ENCODE results near the gene WDR82. TPM values are rescaled to one million over a fixed set of nuclear protein-coding genes. Genes with fewer than 3 reads are reported as not detected.
A peak's percentile ranks its signal among the peaks of the same experiment; 100 is the strongest.

Gene WDR82
- total and polyA plus RNA-seq, 8 donors: 60.2 to 124 (median 108) TPM

DNA sequence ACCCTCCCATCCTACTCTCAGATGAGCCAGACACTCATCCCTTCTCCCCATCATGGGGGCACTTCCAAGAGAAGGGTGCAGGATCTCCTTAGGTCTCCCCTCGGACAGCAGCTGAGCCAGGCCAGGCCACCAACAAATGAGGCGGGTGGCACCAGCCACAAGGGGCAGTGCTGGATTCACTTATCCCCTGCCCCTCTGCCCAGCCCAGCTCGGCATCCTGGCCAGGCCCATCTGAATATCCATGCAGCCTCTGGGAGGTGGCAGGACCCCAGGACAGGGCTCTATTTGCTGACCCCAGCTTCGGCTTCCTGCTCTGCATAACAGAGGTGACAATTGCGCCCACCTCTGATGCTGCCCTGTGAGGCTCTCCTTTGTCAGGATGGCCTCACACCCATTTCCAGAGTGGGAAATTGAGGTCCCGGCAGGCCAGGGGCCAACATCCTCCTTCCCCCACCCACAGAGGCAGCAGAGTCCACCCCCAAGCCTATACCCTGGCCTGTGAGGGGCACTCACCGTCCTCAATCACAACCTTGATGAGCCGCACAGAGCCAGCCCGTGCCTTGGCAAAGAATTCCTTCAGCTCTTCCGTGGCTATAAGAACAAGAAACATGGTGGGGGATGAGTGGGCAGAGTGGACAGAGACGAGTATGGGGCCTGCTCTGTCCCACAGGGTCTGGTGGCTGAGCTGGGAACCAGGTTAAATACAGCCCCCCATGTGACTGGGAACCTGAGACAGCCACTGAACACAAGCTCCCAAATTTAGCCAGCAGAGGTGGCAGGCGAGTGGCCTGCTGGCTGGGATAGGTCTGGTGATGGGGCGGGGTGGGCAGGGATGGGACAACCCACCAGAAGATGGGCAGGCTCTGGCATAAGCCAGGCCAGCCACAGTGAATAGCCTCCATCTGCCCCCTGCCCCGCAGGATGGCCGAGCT lies 43.7 kb downstream of the WDR82 start:
- ATAC-seq (no peak), DNase-seq (no peak)
- H3K4me1 ChIP-seq: peaks cover 20 to 68% of the 10 kb centered on the region in 2 donors
- H3K4me3 ChIP-seq: no peak overlapping the region
- intact Hi-C loops (cut with DNase I): loop anchor here in 1 of 2 donors (5.0 to 10.0 kb wide), 2 partner anchors 108 to 210 kb away; partner anchors contain the start of gene SEMA3G
- H3K27me3 ChIP-seq: no peaks in the 10 kb centered on the region
- no peaks in the 10 kb centered on the region for H3K9me3 ChIP-seq
- TF ChIP-seq CTCF (IDR thresholded peaks at IDR 0.05): no peak
- H3K27ac ChIP-seq: no peak overlapping the region
- H3K36me3 ChIP-seq: peaks cover 0 to 56% of the 10 kb centered on the region in 2 donors

DNA sequence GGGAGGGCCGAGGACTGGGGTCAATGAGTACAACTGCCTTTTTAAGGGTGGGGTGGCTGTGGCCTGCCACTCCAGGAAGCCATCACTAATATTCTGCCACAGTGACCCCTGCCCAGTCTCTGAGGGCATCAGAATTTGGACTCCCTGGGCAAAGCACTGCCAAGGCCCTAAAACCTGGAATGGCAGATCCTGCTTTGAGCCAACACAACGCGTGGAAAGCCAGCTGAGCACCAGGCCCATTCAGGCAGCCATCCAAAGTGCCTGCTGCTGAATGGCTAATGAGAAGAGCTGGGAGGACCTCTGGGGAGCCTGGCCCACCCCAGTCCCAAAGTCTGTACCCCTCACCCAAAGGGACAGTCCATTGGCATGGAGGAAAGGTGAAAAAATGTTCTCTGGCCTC lies 44.5 kb downstream of the WDR82 start:
- H3K27me3 ChIP-seq: no peaks in the 10 kb centered on the region
- H3K4me3 ChIP-seq: no peak overlapping the region
- no peak for TF ChIP-seq CTCF (IDR thresholded peaks at IDR 0.05)
- DNase-seq: no peak
- intact Hi-C loops (cut with DNase I): loop anchor here in 1 of 2 donors (5.0 to 10.0 kb wide), 2 partner anchors 108 to 211 kb away; partner anchors contain the start of gene SEMA3G
- ATAC-seq: no peak
- H3K36me3 ChIP-seq: peaks cover 0 to 64% of the 10 kb centered on the region in 2 donors
- no peaks in the 10 kb centered on the region for H3K9me3 ChIP-seq
- H3K4me1 ChIP-seq: peaks cover 18 to 64% of the 10 kb centered on the region in 2 donors
- H3K27ac ChIP-seq: no peak overlapping the region

GRCh38 chr3:52233108-52233591 lies 45.3 kb downstream of the WDR82 start:
- TF ChIP-seq CTCF (IDR thresholded peaks at IDR 0.05): no peak
- Histone ChIP-seq H3K9me3 (no peaks in the 10 kb centered on the region), H3K36me3 (peaks cover 0 to 72% of the 10 kb centered on the region in 2 donors), H3K27me3 (no peaks in the 10 kb centered on the region), H3K27ac (no peak overlapping the region), H3K4me1 (peaks cover 16 to 60% of the 10 kb centered on the region in 2 donors), H3K4me3 (no peak overlapping the region)
- intact Hi-C loops (cut with DNase I): loop anchor here in 1 of 2 donors (5.0 to 10.0 kb wide), 2 partner anchors 109 to 212 kb away; partner anchors contain the start of gene SEMA3G
- ATAC-seq (no peak), DNase-seq (peak in 1 of 4 donors; percentile 29)

GRCh38 chr3:52232279-52233107 lies 46.0 kb downstream of the WDR82 start:
- ATAC-seq: no peak
- TF ChIP-seq CTCF (IDR thresholded peaks at IDR 0.05): peak in 1 of 2 donors; percentile 7
- Histone ChIP-seq H3K9me3 (no peaks in the 10 kb centered on the region), H3K36me3 (peaks cover 0 to 79% of the 10 kb centered on the region in 2 donors), H3K27me3 (no peaks in the 10 kb centered on the region), H3K4me3 (no peak overlapping the region), H3K27ac (no peak overlapping the region), H3K4me1 (peaks cover 10 to 53% of the 10 kb centered on the region in 2 donors)
- intact Hi-C loops (cut with DNase I): loop anchor here in 1 of 2 donors (5.0 to 10.0 kb wide), 2 partner anchors 110 to 212 kb away; partner anchors contain the start of gene SEMA3G
- DNase-seq: no peak

Data from left lung (tissue), 10 donors.